ENCODE results near the gene ABI2.
"Not testable (repeated sequence)": the region's sequence is repeated elsewhere in the genome, so short reads cannot be mapped to it uniquely, and the experiment has no call there.

Gene ABI2

GRCh38 chr2:203327901-203328759, at the start of gene ABI2:
Gene ABI2 (plus strand): TSS chr2:203328394. CDS start chr2:203328515, 121 bp downstream.
- peak; percentile 91 for DNase-seq

- no peak for DNase-seq
Observed at GRCh38 chr2:203279288-203279687, 48.9 kb upstream of the ABI2 start.

DNA sequence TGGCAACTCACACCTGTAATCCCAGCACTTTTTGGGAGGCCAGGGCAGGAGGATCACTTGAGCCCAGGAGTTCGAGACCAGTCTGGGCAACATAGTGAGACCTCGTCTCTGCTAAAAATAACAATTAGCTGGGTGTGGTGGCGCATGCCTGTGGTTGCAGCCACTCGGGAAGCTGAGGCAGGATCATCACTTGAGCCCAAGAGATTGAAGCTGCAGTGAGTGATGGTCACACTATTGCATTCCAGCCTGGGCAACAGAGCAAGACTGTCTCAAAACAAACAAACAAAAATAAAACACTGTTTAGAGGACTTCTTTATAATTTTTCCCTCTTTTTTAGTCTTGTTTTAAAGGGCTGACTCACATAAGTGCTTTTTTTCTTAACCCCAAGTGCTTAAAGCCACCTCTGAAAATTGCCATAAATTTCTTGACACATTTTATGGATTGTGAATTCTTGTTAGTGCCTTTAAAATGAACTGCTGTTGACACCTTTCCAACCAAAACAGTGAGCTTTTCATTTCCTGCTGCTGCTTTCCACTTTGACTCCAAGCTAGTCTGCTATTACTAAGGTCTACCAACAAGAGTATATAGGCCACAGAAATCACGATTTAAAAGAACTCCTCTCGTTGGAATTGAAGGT, 47.6 kb upstream of the ABI2 start:
- no peak for DNase-seq

DNA sequence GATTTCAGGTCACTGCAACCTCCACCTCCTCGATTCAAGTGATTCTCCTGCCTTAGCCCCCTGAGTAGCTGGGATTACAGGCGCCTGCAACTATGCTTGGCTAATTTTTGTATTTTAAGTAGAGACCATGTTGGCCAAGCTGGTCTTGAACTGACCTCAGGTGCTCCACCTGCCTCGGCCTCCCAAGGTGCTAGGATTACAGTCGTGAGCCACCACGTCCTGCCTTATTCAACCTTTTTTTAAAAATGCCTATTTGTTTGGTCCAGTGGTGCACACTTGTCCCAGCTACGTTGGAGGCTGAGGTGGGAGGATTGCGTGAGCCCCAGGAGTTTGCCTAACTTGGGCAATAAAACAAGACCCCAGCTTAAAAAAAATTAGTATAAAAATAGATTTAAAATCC, 46.1 kb upstream of the ABI2 start:
- no peak for DNase-seq

- no peak for DNase-seq
Observed at GRCh38 chr2:203286532-203286931, 41.7 kb upstream of the ABI2 start.

DNA sequence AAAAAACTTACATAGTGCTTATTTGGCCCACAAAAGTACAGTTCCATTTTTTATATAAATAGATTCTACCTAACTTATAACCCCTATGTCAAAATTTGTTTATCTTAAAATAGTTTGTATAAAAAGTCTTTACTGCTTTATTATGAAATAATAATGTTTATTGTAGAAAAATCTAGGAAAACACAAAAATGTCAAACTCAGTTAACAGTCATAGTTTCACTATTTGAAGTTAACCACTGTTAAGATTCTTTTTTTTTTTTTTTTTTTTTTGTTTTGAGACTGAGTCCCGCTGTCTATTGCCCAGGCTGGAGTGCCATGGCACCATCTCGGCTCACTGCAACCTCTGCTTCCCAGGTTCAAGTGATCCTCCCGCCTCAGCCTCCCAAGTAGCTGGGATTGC, 26.5 kb upstream of the ABI2 start:
- DNase-seq = no peak

DNA sequence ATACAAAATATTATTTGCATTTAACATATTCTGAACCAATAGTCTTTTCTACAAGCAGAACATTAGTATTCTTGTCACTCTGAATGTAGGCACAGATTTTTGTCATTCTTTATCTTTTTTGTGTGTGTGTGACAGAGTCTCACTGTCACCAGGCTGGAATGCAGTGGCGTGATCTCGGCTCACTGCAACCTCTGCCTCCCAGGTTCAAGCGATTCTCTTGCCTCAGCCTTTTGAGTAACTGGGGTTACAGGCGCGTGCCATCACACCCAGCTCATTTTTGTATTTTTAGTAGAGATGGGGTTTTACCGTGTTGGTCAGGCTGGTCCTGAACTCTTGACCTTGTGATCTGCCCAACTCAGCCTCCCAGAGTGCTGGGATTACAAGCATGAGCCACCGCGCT, 25.6 kb upstream of the ABI2 start:
- DNase-seq = not testable (repeated sequence)

DNA sequence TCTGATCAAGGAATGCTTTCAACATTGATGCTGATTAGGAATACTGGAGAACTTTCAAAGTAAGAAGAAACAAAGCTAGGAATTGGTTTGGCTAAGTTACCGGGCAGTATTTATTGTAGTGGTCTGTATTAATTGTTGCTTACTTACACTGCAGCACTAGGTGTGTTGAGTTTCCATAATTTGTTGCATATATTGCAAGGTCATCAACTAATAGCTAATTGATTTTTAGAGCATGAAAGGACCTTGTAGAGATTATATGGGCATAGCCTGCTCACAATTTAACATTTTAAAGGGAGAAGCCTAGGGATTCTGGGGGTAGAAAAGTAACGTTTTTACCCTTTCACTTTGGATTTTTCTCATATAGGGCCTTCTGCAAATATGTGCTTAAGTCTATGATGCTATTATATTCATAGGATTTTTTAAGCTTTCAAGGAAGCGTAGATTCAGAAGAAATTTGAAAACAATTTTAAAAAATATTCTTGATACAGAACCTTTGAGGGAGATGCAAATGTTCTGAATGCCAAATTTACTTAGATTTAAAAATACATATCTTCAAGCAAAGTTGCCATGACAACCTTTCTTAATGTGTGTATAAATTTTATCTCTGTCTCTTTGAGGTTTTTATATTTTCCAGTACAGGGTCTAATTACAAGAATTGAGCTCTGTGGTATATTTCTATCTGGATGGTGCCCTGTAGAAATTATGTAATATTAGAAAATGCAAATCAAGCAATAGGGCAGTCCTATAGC, 17.3 kb upstream of the ABI2 start:
- DNase-seq = no peak

DNA sequence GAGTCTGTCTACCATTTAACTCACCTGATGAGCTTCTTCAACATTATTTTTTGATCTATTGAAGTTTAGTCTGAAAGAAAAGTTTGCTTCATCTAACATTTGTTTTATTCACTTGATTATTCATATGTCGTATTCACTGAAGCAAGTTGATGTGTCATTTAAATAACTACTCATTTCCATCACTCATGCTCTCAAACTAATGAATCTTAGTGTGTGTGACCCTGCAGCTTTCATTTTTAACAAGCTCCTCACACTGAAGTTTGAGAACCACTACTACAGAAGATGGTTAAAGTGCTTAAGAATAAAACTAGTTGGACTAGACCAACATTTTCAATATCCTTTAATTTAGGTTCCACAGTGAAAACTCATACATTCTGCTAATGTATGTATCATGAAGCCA, 1.8 kb upstream of the ABI2 start:
- no peak for DNase-seq

DNA sequence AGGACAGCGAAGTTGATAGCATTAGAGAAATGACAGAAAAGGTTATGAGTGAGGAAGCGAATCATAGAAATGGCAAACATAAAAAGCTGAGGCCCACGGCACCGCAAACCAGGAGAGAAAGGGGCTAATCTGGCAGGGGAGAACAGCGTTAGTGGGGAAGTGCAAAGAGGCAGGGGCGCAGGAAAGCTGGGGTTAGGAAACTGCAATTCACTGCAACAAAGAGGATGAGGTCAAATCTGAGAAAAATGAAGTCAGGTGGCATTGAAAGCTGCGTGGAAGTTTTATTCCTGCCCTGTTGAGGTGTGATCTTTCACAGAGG, 653 bp upstream of the ABI2 start:
- peak; percentile 66 for DNase-seq

- peak; percentile 38 for DNase-seq
Observed at GRCh38 chr2:203328760-203329540, 756 bp downstream of the ABI2 start.

DNA sequence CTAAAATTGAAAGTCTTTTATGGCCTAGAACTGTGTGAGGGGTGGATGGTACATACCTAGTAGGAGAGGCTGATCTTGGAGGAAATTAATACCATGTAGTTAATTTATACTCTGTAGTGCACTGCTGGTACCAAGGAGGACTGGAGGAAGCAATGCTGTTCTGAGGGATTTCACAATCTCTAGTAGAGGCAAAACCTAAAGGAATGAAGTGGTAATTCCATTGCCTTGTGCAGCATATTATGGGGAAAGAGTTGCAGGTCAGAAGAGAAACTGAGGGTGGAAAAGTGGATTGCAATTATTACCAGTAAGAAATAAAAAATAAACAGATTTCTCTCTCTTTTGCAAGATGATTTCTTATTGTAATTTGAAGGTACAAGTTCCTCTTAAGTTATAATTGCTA, 2.2 kb downstream of the ABI2 start:
- peak; percentile 21 for DNase-seq

DNA sequence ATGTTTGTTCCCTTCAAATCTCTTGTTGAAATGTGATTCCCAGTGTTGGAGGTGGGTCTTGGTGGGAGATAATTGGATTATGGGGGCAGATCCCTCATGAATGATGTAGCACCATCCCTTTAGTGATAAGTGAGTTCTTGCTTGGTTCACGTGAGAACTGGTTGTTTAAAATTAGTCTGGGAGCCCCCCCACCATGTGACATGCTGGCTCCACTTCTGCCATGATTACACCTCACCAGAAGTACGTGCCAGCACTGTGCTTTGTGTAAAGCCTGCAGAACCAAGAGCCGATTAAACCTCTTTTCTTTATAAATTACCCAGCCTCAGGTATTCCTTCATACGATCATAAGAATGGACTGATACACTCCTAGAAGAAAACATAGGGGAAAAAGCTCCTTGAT, 10.1 kb downstream of the ABI2 start:
- DNase-seq = no peak

GRCh38 chr2:203340791-203341487, 12.7 kb downstream of the ABI2 start:
- DNase-seq = no peak

GRCh38 chr2:203341741-203342310, 13.6 kb downstream of the ABI2 start:
- no peak for DNase-seq

- DNase-seq = not testable (repeated sequence)
Observed at GRCh38 chr2:203342374-203342773, 14.2 kb downstream of the ABI2 start.

- DNase-seq = no peak
Observed at GRCh38 chr2:203344667-203345066, 16.5 kb downstream of the ABI2 start.

DNA sequence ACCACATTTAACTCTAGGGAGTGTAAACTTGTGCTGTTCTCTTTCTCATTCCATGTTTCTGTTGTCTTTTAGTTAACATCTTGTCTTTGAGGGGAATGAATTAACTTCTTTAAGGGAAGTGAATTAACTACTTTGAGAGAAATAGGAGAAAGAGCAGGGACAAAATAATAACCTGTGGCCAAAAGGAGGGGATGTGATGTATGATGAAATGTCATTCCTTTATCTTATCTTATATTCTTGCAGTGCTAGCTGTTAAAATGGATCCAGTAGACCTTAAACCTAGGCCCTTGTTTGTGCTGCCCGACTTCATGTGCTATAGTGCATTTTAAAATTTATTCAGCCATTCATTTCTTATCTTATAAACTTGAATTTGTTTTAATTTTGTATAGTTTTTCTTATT, 18.4 kb downstream of the ABI2 start:
- no peak for DNase-seq

DNA sequence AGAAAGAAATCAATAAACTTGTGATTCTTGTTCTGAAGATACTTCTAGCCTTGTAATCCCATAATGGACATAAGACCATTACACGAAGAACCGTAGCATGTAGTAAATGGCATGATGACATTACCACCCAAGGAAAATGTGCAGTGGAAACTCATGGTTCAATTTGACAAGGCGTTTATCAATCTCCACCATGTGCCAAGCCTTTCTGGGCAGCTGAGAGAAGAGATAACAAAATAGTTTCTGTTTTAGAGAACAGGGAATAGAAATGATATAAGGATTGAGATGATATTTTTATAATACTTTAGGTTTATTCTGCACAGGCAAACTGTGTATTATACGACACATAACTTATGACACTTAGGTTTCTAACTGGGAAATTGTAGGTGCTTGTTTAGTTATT, 19.2 kb downstream of the ABI2 start:
- DNase-seq = no peak

- peak; percentile 67 for DNase-seq
Observed at GRCh38 chr2:203352604-203353255, 24.5 kb downstream of the ABI2 start.

- no peak for DNase-seq
Observed at GRCh38 chr2:203354966-203355365, 26.8 kb downstream of the ABI2 start.

GRCh38 chr2:203359450-203359849, 31.3 kb downstream of the ABI2 start:
- no peak for DNase-seq
